ENCODE measurements around the gene ZDHHC7.

The ZDHHC7 gene

DNA sequence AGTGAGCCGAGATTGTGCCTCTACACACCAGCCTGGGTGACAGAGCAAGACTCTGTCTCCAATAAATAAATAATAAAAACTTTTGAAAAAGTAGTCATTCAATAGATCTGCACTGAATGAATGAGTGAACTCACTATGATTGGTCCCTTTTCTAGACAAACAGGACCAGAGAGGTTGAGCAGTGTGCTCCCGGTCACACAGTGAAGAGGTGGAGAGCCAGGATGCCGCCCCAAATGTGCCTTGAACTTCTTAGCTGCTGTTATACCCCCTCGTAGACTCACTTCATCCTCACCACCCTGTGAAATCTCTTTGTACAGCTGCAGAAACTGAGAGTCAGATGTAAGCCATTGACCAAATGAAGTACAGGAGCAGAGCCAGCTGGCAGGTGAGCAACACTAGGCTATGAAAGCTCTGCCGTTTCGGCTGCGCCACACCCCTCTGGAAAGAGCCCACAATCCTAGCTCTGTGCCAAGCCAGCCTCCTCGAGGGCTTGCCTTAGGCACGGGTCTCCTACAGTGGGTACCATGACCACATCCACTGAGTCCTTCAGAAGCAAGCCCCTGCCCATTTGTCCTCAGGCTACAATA, 8.4 kb upstream of the ZDHHC7 start:
- H3K4me3 ChIP-seq (ENCODE audit: low read depth, low read length): no peak overlapping the region
- H3K9me3 ChIP-seq (ENCODE audit: severe bottlenecking): no peaks in the 10 kb centered on the region
- H3K36me3 ChIP-seq: no peaks in the 10 kb centered on the region
- no peak overlapping the region for H3K27ac ChIP-seq
- no peak for DNase-seq
- no peaks in the 10 kb centered on the region for H3K27me3 ChIP-seq (ENCODE audit: insufficient read depth, low read depth, severe bottlenecking)
- TF ChIP-seq, protein P1, sequence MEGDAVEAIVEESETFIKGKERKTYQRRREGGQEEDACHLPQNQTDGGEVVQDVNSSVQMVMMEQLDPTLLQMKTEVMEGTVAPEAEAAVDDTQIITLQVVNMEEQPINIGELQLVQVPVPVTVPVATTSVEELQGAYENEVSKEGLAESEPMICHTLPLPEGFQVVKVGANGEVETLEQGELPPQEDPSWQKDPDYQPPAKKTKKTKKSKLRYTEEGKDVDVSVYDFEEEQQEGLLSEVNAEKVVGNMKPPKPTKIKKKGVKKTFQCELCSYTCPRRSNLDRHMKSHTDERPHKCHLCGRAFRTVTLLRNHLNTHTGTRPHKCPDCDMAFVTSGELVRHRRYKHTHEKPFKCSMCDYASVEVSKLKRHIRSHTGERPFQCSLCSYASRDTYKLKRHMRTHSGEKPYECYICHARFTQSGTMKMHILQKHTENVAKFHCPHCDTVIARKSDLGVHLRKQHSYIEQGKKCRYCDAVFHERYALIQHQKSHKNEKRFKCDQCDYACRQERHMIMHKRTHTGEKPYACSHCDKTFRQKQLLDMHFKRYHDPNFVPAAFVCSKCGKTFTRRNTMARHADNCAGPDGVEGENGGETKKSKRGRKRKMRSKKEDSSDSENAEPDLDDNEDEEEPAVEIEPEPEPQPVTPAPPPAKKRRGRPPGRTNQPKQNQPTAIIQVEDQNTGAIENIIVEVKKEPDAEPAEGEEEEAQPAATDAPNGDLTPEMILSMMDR (IDR thresholded peaks at IDR 0.05; ENCODE audit: low read depth, low read length): no peak

- Histone ChIP-seq H3K9me3 (ENCODE audit: severe bottlenecking) (no peaks in the 10 kb centered on the region), H3K27ac (no peak overlapping the region), H3K36me3 (no peaks in the 10 kb centered on the region), H3K4me3 (ENCODE audit: low read depth, low read length) (no peak overlapping the region), H3K27me3 (ENCODE audit: insufficient read depth, low read depth, severe bottlenecking) (no peaks in the 10 kb centered on the region)
- TF ChIP-seq, protein P1 (IDR thresholded peaks at IDR 0.05; ENCODE audit: low read depth, low read length): no peak
- no peak for DNase-seq
Observed at GRCh38 chr16:85018529-85019236, 7.3 kb upstream of the ZDHHC7 start.

GRCh38 chr16:85017633-85018032, 6.3 kb upstream of the ZDHHC7 start:
- TF ChIP-seq, protein P1 (IDR thresholded peaks at IDR 0.05; ENCODE audit: low read depth, low read length): no peak
- Histone ChIP-seq H3K36me3 (no peaks in the 10 kb centered on the region), H3K9me3 (ENCODE audit: severe bottlenecking) (no peaks in the 10 kb centered on the region), H3K27ac (no peak overlapping the region), H3K4me3 (ENCODE audit: low read depth, low read length) (no peak overlapping the region), H3K27me3 (ENCODE audit: insufficient read depth, low read depth, severe bottlenecking) (no peaks in the 10 kb centered on the region)
- DNase-seq: no peak

GRCh38 chr16:85017151-85017550, 5.8 kb upstream of the ZDHHC7 start:
- H3K4me3 ChIP-seq (ENCODE audit: low read depth, low read length): no peak overlapping the region
- no peaks in the 10 kb centered on the region for H3K9me3 ChIP-seq (ENCODE audit: severe bottlenecking)
- no peaks in the 10 kb centered on the region for H3K27me3 ChIP-seq (ENCODE audit: insufficient read depth, low read depth, severe bottlenecking)
- TF ChIP-seq, protein P1 (IDR thresholded peaks at IDR 0.05; ENCODE audit: low read depth, low read length): no peak
- no peak overlapping the region for H3K27ac ChIP-seq
- no peak for DNase-seq
- no peaks in the 10 kb centered on the region for H3K36me3 ChIP-seq

DNA sequence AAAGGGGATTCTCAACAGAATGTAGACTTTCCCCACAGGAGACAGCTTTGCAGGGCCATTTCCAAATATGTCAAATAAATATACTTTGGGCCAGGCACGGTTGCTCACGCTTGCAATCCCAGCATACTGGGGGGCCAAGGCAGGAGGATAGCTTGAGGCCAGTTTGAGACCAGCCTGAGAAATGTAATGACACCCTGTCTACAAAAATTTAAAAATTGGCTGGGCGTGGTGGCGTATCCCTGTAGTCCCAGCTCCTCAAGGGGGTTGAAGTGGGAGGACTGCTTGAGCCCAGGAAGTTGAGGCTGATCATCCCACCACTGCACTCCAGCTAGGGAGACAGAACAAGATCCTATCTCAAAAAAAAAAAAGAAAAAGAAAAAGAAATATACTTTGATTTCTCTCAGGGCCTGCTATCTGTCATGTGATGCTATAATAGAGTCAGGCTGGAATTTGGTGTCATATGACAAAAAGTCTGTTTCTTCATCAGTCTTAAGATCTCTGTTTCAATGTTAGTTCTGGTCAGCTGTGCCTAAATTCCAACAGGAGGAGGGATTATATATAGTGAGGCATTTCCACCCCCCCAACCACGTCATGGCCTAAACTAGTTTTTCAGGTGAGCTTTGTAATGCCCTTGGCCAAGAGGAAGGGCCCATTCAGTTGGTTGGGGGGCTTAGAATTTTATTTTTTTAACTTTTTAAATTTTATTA, 4.3 kb upstream of the ZDHHC7 start:
- H3K9me3 ChIP-seq (ENCODE audit: severe bottlenecking): no peaks in the 10 kb centered on the region
- no peak overlapping the region for H3K4me3 ChIP-seq (ENCODE audit: low read depth, low read length)
- H3K27me3 ChIP-seq (ENCODE audit: insufficient read depth, low read depth, severe bottlenecking): no peaks in the 10 kb centered on the region
- no peaks in the 10 kb centered on the region for H3K36me3 ChIP-seq
- DNase-seq: no peak
- H3K27ac ChIP-seq: no peak overlapping the region
- TF ChIP-seq, protein P1 (IDR thresholded peaks at IDR 0.05; ENCODE audit: low read depth, low read length): no peak
